22Rv1 (cell line): Measurements from ENCODE around the gene CHST3.

Experiments used
- H3K27ac ChIP-seq: fragments of 450-650 bp; 2 replicates; pipeline ENCODE4 v1.5.1; 2017
- ZFX ChIP-seq: fragments of 450-650 bp; IDR thresholded peaks from 2 replicates; pipeline ENCODE4 v1.6.1; 2017; ENCODE audit warnings: antibody characterized with exemption, borderline replicate concordance
- TF ChIP-seq, protein P1 (sequence below): fragments of 450-650 bp; IDR thresholded peaks from 2 replicates; pipeline ENCODE4 v1.5.1; 2017; ENCODE audit warnings: mild to moderate bottlenecking

Gene CHST3

DNA sequence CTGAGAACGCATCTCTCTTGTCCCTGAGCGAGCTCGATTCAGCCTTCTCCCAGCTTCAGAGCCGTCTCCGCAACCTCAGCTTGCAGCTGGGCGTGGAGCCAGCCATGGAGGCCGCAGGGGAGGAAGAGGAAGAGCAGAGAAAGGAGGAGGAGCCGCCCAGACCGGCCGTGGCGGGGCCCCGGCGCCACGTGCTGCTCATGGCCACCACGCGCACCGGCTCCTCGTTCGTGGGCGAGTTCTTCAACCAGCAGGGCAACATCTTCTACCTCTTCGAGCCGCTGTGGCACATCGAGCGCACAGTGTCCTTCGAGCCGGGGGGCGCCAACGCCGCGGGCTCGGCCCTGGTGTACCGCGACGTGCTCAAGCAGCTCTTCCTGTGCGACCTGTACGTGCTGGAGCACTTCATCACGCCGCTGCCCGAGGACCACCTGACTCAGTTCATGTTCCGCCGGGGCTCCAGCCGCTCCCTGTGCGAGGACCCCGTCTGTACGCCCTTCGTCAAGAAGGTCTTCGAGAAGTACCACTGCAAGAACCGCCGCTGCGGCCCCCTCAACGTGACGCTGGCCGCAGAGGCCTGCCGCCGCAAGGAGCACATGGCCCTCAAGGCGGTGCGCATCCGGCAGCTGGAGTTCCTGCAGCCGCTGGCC lies 43.2 kb downstream of the CHST3 start:
- TF ChIP-seq, protein P1, sequence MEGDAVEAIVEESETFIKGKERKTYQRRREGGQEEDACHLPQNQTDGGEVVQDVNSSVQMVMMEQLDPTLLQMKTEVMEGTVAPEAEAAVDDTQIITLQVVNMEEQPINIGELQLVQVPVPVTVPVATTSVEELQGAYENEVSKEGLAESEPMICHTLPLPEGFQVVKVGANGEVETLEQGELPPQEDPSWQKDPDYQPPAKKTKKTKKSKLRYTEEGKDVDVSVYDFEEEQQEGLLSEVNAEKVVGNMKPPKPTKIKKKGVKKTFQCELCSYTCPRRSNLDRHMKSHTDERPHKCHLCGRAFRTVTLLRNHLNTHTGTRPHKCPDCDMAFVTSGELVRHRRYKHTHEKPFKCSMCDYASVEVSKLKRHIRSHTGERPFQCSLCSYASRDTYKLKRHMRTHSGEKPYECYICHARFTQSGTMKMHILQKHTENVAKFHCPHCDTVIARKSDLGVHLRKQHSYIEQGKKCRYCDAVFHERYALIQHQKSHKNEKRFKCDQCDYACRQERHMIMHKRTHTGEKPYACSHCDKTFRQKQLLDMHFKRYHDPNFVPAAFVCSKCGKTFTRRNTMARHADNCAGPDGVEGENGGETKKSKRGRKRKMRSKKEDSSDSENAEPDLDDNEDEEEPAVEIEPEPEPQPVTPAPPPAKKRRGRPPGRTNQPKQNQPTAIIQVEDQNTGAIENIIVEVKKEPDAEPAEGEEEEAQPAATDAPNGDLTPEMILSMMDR, result no peak
- no peak for TF ChIP-seq ZFX
- no peak overlapping the region for H3K27ac ChIP-seq

DNA sequence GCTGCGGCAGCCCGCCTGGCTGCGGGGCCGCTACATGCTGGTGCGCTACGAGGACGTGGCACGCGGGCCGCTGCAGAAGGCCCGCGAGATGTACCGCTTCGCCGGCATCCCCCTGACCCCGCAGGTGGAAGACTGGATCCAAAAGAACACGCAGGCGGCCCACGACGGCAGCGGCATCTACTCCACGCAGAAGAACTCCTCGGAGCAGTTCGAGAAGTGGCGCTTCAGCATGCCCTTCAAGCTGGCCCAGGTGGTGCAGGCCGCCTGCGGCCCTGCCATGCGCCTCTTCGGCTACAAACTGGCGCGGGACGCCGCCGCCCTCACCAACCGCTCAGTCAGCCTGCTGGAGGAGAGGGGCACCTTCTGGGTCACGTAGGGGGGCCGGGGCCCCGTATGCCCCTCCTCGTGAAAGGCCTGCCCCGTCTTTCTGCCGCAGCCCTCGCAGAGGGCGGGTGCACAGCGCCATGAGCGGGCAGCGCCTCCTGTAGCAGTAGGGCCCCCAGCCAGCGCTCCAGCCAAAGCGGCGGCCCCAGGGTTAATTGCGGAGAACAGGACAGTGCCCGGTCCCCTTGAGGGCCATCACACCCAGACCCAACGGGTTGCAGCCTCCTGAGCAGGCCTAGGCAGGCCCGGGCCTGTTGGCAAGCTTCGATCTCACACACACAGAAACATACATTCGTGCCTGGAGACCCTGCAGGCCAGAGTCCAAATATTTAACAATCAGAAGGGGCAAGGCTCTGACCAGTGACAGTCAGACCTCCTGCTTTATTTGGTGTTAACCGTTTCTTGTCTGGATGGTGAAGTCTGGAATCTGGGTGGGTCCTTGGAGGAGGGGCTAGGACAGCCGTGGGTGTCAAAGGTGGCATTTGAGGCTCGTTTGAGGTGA lies 44.1 kb downstream of the CHST3 start:
- TF ChIP-seq, protein P1, result no peak
- no peak for TF ChIP-seq ZFX
- no peak overlapping the region for H3K27ac ChIP-seq

DNA sequence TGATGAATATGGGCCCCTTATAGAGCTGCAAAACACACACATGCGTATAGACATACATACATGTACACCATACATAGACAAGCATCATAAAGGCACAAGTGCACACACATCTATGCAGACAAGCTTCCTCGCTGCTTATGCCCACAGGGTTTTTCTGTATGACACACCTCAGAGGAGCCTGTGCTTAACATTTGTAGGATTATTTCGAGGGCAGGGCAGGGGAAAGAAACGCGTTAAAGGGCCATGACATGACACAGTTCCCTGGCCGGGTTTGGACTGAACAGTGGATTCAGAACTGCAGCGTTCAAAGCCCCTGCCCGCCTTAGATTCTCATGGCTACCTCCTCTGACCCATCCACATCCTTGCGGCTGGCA lies 44.8 kb downstream of the CHST3 start:
- H3K27ac ChIP-seq, result no peak overlapping the region
- TF ChIP-seq, protein P1, result no peak
- TF ChIP-seq ZFX, result no peak

DNA sequence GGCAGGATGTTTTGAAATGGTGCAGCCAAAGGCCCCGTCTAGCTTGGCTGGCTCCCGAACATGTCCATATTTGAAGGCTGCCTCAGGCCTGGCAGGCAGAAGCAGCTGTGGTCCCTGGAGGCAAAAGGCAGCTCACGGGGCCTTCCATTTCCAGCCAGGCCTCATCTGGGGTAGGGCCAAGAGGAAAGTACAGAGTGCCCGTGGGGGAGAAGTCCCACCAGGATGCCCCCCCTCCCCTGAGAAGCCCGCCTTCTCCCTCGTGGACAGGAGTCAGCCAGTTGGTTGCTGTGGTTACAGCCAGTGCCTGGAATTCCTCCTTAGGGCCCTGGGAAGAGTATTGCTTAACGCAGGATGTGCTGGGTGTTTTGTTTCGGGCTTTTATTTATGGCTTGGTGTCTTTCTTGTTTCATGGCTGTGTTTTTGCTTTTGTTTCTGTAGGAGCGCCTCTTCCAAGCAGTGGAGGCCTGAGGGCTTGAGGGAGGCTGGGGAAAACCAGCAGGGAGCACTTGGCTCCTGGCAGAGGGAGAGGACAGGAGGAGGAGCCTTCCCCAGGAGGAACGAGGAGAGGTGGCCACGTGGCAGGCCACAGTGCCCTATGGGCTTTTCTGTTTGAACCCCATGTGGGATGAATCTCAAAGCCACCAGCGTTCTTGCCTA lies 45.4 kb downstream of the CHST3 start:
- TF ChIP-seq ZFX, result no peak
- TF ChIP-seq, protein P1, result no peak
- H3K27ac ChIP-seq, result no peak overlapping the region

DNA sequence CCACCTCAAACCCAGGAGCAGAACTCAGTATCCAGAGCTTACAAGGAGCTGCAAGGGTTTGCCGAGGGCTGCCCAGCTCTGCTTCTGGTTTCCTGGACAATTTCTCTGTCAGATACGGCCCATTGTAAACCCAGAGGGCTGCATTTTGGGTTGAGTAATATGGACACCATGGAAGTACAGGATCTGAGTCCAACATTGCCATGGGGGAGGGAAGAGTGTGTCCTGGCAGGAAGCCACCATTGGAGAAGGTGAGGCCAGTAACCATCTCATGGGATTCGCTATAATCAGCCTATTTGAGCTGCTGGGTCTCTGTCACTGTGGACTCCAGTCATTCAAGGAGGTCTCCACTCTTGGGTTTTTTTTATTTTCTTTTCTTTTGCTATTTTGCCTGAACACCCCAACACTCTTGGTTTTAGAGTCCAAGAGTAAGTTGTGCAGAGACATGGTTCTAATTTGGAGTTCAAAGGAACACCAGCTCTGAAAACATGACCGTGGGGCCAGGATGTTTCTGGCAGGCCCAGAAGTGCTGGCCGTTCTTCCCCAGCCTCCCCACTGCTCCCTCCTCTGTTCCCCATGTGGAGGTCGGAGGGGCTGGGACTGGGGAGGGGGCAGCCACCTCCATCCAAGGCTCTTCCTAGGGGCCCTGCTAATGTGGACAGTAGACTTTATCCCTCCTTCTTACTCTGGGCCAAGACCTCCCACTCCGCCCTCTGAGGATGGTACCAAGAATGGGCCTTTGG lies 46.2 kb downstream of the CHST3 start:
- no peak for TF ChIP-seq ZFX
- TF ChIP-seq, protein P1, result no peak

DNA sequence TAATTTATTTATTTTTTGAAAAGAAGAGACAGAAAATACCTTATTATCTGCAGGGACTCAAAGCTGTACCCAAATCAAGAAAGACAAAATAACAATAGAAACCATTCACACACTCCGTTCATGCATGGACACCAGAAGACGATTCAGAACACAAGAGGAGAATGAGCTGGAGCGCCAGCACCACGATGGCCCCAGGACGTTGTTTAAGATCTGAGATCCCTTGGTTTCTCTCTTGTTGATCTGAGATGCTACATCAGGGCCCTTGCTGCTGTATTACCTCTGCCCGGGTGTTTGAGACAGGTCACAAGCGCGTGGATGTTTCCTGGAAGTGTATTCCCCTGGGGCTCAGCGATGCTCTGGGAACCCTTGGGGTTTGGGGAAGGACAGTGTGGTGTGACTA lies 46.8 kb downstream of the CHST3 start:
- H3K27ac ChIP-seq, result no peak overlapping the region
- TF ChIP-seq ZFX, result no peak
- TF ChIP-seq, protein P1, result no peak

More for the DNA sequence above, 46.2 kb downstream of the CHST3 start:
- no peak overlapping the region for H3K27ac ChIP-seq
